ENCODE data around the gene ARID3A. TPM values are rescaled to one million over a fixed set of nuclear protein-coding genes. Genes with fewer than 3 reads are reported as not detected.

ARID3A gene
- polyA plus RNA-seq, 3 donors, result 19.9 to 37.0 (median 28.3) TPM

DNA sequence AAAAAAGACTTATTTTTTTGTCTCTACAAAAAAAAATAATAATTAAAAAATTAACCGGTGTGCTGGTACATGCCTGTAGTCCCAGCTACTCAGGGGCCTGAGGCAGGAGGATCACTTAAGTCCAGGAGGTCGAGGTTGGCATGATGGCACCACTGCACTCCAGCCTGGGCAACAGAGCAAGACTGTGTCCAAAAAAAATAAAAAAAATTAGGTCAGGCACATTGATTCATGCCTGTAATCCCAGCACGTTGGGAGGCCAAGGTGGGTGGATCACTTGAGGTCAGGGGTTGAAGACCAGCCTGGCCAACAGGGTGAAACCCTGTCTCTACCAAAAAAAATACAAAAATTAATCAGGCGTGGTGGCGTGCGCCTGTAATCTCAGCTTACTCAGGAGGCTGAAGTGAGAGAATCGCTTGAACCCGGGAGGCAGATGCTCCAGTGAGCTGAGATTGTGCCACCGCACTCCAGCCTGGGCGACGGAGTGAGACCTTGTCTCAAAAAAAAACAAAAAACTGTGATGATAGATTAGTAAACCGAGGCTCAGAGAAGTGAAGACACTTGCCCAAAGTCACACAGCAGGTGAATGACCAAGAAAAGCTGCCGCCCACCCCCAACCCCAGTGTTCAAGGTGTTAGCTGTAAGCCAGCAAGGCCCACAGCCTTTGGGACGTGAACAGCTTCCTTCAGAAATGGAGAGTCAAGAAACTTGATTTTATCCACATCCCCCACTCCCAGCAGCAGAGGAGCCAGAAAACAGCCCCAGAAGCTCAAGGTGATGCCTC is 23.2 kb upstream of the ARID3A start:
- DNase-seq (ENCODE audit: extremely low read depth in 1 of 11, low read depth in 9 of 11, low spot score in 4 of 11), result no peak

DNA sequence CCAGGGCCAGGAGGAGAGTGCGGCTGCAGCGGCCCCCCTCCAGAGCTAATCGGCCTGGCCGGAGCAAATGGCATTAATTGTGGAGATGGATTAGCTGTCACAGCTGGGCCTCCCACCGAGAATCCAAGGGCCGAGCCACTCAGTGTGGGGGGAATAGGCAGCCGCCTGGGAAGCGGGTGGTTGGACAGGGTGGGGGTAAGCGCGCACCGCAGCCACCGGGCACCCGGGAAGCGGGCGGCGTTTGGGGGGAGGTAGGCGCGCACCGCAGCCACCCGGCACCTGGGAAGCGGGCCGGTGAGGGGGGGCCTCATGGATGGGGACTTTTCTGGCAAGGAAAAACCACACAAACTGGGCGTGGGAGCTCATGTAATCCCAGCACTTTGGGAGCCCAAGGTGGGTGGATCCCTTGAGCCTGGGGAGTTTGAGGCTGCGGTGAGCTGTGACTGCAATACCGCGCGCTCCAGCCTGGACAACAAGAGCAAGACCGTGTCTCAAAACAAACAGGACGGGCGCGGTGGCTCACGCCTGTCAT is 22.5 kb upstream of the ARID3A start:
- peak in 2 of 11 donors; percentile 74 to 75 for DNase-seq (ENCODE audit: extremely low read depth in 1 of 11, low read depth in 9 of 11, low spot score in 4 of 11)

DNA sequence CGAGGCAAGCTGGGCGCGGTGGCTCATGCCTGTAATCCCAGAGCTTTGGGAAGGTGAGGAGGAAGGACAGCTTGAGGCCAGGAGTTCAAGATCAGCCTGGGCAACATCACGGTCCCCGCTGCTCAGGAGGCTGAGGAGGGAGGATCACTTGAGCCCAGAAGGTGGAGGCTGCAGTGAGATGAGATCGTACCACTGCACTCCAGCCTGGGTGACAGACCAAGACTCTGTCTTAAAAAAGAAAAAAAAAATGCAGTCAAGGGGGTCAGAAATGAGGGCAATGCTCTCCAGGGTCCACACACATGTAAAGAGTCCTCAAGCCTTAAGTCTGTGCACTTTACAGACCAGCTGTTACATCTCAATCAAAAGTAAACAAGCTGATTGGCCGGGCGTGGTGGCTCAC is 21.3 kb upstream of the ARID3A start:
- DNase-seq (ENCODE audit: extremely low read depth in 1 of 11, low read depth in 9 of 11, low spot score in 4 of 11), result no peak

DNA sequence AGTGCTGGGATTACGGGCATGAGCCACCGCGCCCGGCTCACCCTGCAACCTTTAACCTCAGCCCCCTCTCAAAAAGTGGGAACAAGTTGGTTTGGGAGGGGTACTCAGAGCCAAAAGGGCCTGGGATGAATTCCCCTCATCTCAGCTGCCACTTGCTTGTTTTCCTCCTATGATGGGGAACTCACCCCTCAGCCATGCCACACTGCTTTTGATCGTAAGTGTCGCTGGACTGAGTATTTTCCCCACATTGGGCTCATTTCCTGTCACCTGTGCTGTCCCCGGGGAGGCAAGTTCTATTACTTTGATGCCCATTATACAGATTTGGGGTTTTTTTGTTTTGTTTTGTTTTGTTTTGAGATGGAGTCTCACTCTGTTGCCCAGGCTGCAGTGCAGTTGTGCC is 19.4 kb upstream of the ARID3A start:
- DNase-seq (ENCODE audit: extremely low read depth in 1 of 11, low read depth in 9 of 11, low spot score in 4 of 11), result no peak

DNA sequence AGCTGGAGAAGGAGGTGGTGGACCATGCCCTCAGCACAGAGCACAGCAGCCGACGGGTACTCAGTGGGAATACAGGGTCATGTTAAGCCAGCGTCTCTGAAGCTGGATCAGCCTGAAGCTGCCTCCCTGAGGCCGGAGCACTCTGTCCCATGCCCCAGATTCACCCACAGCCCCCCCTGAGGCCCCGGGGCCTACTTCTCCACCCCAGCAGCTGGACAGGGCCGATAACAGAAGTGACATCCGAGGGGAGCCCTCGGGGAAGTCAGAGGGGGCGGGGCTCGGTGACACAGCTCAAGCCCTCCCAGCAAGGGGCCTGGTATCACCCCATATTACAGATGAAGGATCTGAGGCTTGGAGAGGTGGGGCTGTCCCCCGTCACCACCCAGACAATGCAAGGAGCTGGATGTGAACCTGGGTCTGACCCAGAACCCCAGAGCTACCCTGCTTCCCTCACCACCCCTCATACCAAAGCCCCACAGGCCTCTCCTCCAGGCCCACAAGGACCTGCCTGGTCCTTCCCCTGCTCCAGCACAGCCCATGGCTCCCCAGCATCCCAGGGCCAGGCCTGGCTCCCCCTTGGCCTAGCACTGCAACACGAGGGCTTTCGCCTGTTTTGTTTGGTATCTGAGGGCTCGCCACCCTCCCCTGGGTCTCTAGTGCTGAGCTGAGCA is 18.5 kb upstream of the ARID3A start:
- DNase-seq (ENCODE audit: extremely low read depth in 1 of 11, low read depth in 9 of 11, low spot score in 4 of 11), result no peak

DNA sequence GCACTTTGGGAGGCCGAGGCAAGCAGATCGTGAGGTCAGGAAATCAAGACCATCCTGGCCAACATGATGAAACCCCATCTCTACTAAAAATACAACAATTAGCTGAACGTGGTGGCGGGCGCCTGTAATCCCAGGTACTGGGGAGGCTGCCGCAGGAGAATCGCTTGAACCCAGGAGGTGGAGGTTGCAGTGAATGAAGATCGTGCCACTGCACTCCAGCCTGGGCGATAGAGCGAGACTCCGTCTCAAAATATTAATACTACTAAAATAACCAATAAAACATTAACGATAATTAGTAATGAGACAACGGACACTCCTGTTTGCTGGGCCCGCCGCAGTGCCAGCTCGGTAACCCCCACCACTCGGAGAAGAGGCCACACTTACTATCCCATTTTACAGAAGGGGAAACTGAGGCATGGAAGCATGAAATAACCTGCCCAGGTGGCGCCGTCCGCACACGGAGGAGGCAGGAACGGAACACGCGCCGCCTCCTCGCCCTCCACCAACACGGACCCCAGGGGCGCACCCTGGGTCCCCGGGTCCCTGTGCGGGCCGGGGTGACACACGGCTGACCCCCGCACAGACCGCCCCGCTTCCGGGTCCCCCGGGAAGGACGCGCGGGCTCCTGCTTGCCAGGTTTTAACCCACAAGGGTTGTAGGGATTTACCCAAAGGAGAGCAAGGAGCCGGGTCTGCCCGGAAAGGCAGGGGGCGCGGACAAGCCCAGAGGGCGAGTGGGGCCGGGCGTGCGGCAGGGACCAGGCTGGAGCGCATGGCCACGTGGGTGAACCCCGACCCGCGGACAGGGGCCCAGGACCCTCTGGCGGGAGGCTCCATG is 14.4 kb upstream of the ARID3A start:
- no peak for DNase-seq (ENCODE audit: extremely low read depth in 1 of 11, low read depth in 9 of 11, low spot score in 4 of 11)

DNA sequence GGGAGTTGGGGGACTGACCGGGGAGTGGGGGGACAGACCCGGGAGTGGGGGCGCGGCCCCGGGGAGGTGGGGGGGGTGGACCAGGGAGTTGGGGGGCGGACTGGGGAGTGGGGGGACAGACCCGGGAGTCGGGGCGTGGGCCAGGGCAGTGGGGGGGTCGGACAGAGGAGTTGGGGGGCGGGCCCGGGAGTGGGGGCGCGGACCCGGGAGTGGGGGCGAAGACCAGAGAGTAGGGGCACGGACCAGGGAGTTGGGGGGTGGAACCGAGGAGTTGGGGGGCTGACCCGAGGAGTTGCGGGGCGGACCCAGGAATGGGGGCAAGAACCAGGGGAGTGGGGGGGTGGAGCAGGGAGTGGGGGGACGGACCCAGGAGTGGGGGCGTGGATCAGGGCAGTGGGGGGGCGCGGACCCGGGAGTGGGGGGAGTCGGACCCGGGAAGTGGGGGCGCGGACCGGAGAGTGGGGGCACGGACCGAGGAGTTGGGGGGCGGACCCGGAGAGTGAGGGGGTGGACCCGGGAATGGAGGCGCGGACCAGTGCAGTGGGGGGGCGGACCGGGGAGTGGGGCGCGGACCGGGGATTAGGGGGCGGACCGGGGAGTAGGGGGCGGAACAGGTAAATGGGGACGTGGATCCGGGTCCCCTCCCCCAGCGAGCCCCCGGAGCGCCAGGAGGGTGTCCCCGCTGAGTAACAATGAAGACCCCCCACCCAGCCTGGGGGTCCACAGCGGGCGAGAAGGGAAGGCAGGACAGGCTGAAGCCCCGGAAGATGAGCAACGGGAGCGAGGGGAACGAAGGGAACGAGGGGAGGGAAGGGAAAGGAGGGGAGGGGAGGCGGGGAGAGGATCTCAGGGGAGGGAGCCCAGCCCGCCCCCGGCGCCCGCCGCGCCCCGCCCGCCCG is 13.4 kb upstream of the ARID3A start:
- no peak for DNase-seq (ENCODE audit: extremely low read depth in 1 of 11, low read depth in 9 of 11, low spot score in 4 of 11)

DNA sequence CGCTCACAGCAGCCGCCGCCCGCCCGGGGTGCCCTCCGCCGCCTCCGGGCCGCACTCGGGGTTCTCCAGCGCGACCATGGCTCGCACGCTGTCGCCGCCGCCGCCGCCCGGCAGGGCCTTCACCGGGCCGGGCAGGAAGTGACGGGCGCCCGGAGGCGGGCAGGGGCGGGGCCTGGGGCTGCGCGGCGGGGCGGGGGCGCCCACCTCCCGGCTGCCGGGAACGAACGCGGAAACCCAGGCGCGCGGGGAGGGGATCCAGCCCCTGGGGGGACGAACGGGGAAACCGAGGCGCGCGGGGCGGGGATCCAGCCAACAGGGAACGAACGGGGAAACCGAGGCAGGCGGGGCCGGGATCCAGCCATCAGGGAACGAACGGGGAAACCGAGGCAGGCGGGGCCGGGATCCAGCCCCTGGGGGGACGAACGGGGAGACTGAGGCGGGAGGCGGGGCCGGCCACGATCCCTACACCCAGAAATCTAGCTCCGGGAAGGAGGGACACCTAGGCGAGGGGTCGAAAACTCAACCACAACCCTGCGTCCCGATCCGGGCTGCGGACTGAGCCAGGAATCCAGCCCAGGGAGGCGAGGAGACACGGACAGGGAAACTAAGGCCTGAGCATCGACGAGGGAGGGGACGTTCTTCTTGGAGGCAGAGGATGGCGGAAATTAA is 12.6 kb upstream of the ARID3A start, which contains the start of gene R3HDM4:
TSS of gene R3HDM4 (minus strand) at position 140 of the 669 bp plus-strand sequence. CDS start at position 78, 62 bp downstream.
- no peak for DNase-seq (ENCODE audit: extremely low read depth in 1 of 11, low read depth in 9 of 11, low spot score in 4 of 11)

DNA sequence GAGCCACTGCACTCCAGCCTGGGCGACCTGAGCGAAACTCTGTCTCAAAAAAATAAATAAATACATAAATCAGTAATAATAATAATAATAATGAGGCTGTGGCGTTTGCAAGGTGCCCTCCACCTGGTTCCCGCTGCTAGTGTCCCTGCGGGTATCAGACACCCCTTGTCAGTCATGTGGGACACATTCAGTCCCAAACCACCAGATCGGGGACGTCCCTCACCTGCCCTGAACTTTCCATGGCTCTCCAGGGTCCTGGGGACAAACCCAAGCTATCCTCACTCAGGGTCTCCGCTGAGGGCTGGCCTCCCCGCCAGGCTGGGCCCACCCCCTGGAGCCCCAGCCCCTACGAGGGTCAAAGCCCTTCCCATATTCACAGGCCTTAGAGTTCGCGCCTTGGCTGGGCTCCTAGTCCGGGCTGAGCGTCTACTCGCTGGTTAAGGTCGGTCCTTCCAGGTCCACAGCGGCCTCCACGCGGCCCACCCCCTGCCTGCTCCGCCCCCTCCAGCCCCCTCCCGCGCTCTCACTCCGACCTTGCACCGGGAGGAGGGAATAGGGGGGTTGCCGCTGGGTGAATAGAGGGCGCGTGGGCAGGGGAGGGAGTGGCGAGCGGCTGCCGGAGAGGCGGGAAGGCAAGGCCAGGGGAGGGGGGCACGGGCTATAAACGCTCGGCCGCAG is 9.1 kb upstream of the ARID3A start:
- no peak for DNase-seq (ENCODE audit: extremely low read depth in 1 of 11, low read depth in 9 of 11, low spot score in 4 of 11)

DNA sequence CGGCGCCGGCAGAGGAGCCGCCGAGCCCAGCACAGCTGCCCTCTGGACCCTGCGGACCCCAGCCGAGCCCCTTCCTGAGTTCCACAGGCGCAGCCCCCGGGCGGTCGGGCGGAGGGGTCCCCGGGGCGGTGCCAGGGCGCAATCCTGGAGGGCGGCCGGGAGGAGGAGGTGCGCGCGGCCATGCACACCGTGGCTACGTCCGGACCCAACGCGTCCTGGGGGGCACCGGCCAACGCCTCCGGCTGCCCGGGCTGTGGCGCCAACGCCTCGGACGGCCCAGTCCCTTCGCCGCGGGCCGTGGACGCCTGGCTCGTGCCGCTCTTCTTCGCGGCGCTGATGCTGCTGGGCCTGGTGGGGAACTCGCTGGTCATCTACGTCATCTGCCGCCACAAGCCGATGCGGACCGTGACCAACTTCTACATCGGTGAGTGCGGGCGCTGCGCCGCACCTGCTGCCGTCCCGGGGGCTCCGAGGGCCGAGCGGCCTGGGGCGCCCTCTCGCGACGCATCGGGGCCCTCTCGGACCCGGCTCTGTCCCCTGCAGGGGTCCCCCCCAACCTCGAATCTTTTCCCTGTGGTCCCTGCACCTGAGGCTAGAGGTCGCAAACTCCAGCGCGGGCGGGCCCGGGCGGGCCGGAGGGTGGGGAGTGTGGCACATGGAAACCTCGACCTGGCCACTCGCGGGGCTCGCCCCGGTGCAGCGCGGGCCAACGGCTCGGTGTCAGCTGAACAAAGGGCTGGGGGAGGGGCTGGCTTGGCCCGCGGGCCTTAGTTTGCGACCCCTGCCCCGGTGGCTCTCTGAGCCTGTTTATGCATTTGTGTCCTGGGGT is 8.3 kb upstream of the ARID3A start, which contains the start of gene KISS1R:
TSS of gene KISS1R (plus strand) at position 11 of the 829 bp plus-strand sequence. CDS start at position 181, 170 bp downstream.
- DNase-seq (ENCODE audit: extremely low read depth in 1 of 11, low read depth in 9 of 11, low spot score in 4 of 11), result no peak

DNA sequence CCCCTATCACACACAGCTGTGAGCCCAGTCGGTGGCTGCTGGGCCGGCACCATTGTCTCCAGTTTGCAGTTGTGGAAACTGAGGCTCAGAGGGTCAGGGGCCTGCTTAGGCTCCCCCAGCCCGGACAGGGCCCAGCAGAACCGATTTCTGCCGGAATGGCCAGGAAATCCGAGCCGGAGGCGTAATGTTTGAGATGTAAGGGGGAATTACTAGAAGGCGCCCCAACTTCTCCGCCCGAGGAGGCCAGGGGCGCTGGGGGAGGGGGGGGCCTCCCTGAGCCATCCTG is 7.7 kb upstream of the ARID3A start:
- no peak for DNase-seq (ENCODE audit: extremely low read depth in 1 of 11, low read depth in 9 of 11, low spot score in 4 of 11)

DNA sequence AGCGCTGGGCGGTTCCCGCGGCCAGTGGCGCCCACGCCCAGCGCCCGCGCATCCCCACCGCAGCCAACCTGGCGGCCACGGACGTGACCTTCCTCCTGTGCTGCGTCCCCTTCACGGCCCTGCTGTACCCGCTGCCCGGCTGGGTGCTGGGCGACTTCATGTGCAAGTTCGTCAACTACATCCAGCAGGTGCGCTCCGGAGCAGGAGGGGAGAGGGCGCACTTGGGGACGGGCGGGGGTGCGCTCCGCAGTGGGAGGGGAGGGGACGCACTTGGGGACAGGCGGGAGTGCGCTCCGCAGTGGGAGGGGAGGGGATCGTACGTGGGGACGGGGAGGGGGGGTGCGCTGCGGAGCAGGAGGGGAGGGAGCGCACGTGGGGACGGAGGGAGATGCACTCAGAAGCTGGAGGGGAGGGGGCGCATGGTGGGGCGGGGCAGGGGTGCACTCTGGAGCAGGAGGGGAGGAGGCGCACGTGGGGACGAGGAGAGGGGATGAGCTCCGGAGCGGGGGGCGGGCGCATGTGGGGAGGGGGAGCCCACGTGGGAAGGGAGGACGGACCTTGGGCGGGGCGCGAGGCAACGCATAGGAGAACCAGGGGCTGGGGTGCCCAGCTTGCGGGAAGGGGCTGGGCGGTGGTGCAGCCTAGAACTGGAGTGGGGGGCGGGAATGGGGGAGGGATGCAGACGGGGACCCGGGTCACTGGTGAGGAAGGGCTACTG is 7.2 kb upstream of the ARID3A start:
- no peak for DNase-seq (ENCODE audit: extremely low read depth in 1 of 11, low read depth in 9 of 11, low spot score in 4 of 11)

DNA sequence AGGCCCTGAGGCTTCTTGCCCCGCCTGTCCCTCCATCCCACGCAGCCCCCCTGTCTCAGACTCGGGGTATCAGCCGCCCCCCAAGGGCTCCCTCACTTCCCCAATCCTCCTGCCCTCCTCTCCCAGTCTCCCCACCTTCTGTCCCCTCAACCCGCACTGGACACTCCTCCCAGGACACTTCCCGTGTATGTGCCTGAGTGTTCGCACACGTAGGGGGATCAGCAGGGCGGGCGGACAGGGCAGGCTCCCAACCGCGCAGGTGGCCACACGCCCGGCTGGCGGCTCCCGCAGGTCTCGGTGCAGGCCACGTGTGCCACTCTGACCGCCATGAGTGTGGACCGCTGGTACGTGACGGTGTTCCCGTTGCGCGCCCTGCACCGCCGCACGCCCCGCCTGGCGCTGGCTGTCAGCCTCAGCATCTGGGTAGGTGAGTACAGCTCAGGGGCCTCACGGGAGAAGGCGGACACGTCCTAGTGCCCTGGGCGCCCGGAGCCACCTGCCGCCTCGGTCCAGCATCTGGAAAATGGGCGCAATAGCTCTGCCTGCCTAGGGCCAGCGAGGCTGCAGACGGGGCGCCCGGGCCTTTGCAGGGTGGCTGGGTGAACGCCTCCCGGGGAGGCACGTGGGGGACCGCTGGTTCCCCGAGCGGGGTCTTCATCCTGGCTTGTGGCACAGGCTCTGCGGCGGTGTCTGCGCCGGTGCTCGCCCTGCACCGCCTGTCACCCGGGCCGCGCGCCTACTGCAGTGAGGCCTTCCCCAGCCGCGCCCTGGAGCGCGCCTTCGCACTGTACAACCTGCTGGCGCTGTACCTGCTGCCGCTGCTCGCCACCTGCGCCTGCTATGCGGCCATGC is 6.4 kb upstream of the ARID3A start:
- no peak for DNase-seq (ENCODE audit: extremely low read depth in 1 of 11, low read depth in 9 of 11, low spot score in 4 of 11)

DNA sequence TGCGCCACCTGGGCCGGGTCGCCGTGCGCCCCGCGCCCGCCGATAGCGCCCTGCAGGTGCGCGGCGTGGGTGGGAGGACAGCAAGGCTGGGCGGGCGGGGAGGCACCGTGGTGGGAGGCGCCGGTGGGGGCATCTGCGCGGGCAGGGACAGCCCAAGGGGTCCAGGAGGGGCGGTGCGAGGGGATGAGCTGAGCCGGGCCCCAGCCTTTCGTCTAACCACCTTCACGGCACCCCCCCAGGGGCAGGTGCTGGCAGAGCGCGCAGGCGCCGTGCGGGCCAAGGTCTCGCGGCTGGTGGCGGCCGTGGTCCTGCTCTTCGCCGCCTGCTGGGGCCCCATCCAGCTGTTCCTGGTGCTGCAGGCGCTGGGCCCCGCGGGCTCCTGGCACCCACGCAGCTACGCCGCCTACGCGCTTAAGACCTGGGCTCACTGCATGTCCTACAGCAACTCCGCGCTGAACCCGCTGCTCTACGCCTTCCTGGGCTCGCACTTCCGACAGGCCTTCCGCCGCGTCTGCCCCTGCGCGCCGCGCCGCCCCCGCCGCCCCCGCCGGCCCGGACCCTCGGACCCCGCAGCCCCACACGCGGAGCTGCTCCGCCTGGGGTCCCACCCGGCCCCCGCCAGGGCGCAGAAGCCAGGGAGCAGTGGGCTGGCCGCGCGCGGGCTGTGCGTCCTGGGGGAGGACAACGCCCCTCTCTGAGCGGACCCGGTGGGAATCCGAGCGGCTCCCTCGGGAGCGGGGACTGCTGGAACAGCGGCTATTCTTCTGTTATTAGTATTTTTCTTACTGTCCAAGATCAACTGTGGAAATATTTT is 5.6 kb upstream of the ARID3A start:
- no peak for DNase-seq (ENCODE audit: extremely low read depth in 1 of 11, low read depth in 9 of 11, low spot score in 4 of 11)
